Inflammatory macrophage treated with lipopolysaccharide for 1 hour (primary cell): ENCODE measurements around the gene BMPR2.

Source experiments
- DNase-seq, 2 donors: peaks; one replicate each; pipeline ENCODE4 v3.0.0-alpha.2; 2020 to 2022

BMPR2 gene

GRCh38 chr2:202608142-202608852 is 232.2 kb downstream of the BMPR2 start:
- DNase-seq: peak; percentile 69 to 71

GRCh38 chr2:202609381-202610145 is 233.4 kb downstream of the BMPR2 start:
- peak; percentile 63 to 67 for DNase-seq

DNA sequence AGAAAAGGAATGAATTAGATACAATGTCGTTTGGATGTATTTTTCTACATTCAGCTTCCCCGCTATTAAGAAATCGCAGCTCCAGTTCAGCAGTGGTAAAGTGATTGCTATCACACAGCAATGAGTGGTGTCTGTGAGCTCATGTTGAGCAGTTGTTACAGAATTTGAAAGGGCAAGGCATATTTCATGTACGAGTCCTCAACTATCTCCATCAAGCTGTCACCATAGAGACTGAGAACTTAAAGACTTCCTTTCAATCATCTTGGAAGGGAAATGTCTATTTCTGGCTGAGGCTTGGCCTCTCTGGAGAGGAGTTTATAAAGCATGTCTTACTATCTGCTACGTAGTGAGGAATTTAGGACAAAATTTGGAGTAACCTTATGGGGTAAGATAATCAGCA is 234.3 kb downstream of the BMPR2 start:
- no peak for DNase-seq

DNA sequence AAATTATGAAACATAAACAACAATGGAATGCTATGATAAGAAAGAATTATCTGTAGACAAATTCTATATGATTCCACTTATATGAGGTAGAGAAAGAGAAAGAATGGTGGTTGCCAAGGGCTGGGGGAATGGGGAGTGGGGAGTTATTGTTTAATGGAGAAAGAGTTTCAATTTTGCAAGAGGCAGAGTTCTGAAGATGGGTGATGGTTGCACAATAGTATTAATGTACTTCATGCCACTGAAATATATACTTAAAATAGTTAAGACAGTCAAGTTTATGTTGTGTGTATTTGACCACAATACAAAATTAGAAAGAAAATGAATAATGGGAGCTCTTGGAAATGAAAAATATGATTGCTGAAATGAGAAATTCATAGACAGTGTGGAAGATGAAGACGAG is 236.0 kb downstream of the BMPR2 start:
- DNase-seq: no peak

DNA sequence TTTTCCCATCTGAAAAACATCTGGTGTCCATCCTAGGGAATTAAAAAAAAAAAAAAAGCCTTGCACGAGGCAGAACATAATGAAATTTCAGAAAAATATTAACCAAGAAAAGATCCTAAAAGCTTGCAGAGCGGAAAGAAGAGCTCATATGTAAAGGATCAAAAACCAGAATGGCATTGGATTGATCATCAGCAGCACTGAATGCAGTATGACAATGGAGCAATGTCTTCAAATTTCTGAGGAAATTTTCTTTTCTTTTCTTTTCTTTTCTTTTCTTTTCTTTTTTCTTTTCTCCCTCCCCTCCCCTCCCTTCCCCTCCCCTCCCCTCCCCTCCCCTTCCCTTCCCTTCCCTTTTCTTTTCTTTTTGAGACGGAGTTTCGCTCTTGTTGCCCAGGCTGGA is 237.4 kb downstream of the BMPR2 start:
- no peak for DNase-seq
